Ramos (cell line): ENCODE measurements around the gene CIPC.

Experiments used
- in situ Hi-C: fragments of 300-500 bp; cut with MboI; formaldehyde crosslinking; loops from one replicate; pipeline ENCODE4 v1.14.3; 2022; ENCODE audit warnings: low sequenced_read_pairs; ENCODE audit not compliant: unreplicated experiment

The CIPC gene

GRCh38 chr14:77099425-77100167 lies 1.5 kb downstream of the CIPC start:
- in situ Hi-C loops, result no loop called here

DNA sequence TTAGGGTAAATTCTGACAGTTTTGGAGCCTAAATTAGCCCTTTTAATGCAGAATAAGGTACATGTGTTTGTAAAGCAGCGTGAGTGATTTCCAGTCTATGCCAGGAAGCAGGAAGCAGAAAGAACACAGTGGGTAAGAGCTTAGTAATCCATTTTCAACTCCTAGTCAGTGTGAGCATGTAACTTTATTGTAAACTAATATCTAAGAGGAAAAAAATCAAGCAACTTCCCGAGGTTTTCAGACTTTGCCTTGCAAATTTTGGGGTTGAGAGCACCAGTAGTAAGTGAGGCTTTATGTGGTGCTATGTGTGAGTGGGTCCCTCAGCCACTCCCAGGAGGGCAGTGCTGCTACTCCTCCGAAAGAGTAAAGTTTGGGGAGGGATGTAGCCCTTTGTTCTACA lies 2.9 kb downstream of the CIPC start:
- in situ Hi-C loops, result no loop called here

DNA sequence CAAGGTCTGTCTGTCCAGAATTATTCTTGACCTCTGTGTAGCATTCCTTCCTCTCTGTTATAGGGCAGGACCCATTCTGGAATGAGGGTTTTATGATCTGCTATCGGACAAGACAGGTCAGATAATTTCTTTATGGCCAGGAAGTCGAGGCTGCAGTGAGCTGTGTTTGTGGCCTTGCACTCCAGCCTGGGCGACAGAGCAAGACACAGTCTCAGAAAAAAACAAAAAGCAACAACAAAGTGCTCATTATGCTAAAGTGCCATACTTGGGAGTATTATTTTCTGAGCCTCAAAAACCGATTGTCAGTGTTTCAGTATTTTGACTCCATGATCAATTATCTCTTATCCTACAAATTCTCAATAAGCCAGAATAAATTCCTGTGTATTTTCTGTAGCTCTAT lies 4.1 kb downstream of the CIPC start:
- in situ Hi-C loops, result no loop called here

DNA sequence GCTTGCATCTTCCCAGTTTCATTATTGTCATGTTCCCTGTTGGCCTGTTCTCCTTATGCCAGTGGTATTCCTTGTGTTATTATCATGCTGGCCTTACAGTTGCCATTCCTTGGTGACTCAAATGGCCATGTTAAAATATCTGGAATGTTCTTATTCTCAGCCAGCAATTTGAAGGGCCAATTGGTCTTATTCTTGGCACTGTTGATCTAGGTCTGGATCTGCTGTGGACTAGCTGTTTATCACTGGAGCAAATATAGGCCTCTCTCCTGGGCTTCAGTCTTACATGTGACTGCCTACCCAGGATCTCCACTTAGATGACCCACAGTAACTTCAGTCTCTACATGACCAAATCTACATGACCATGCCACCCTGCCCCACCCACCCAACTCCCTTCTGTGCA lies 5.4 kb downstream of the CIPC start:
- in situ Hi-C loops, result no loop called here

DNA sequence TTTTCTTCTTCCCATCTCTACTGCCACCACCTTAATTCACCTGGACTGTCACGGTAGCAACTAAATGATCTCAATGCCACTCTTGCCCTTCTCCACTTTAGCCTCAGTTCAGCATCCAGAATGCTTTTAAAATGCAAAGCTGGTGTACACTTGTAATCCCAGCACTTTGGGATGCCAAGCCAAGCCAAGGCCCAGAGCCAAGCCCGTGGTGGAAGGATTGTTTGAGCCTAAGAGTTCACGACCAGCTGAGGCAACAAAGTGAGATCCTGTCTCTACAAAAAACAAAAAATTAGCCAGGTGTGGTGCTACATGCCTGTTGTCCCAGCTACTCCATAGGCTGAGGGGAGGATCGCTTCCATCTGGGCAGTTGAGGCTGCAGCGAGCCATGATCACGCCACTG lies 5.9 kb downstream of the CIPC start:
- in situ Hi-C loops, result no loop called here

DNA sequence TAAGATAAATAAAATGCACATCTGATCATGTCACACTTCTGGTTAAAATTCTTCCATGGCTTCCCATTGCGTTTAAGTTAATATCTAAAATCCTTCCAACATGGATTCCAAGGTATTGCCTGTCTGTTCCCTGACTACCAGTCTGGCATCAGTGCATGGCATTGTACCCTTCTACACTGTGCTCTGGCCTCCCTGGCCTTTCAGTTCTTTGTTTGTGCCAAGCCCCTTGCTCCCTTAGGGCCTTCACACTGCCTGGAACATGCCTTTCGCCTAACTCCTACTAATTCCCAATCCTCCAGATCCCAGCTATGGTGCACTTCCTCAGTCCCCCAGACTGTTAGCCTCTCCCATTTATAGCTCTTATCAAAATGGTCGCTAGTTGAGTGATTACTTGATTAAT lies 6.3 kb downstream of the CIPC start:
- in situ Hi-C loops, result no loop called here

DNA sequence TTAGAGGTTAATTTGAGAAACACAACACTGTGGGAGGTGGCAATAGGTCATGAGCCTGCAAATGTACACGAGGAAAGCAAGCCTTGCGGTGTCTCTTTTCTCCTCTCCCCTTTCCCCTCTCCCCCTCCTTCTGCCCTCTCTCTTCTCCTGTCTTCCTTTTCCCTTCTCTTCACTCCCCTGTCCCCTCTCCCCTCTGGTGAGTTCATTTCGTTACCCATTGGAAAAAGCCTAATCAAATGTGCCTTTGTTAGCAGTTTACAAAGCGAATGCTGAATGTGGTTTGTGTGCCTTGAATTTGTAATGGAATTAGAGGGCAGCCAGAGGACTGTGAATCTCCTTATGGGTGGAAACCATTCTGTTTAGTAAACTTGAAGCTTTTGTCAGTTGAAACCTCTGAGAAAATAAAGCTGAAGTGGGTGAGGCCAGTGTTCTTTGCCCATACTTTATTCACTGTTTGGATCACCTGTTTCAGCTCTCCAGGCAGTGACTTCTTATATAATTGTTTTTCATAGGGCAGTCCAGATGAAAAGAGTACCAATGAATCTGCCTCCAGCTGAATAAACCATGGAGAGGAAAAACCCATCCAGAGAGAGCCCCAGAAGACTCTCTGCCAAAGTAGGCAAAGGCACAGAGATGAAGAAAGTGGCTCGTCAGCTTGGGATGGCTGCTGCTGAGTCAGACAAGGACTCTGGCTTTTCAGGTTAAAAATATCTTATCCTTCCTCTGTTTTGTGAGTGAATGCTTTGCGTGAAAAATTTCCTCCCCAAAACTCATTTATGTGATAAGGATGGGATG lies 7.3 kb downstream of the CIPC start:
- in situ Hi-C loops, result no loop called here

DNA sequence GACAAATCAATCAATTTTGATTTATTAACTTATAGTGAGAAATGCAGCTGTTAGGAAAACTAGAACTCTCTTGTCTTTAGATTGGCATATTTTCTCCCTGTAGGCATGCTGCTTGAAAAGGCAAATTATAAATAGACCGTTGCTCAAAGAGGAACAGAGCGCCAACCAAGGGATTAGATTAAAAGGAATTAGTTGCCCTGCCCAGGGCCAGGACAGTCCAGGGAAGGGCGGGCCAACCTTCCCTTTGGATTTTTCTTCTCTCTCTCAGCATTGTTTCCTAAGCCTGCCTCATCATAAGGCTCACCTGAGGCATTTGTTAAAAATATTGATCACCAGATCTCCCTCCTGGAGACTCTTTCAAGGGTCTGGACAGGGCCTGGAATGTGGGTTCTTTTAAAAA lies 8.6 kb downstream of the CIPC start:
- in situ Hi-C loops, result no loop called here

GRCh38 chr14:77107228-77107627 lies 9.2 kb downstream of the CIPC start:
- in situ Hi-C loops, result no loop called here

DNA sequence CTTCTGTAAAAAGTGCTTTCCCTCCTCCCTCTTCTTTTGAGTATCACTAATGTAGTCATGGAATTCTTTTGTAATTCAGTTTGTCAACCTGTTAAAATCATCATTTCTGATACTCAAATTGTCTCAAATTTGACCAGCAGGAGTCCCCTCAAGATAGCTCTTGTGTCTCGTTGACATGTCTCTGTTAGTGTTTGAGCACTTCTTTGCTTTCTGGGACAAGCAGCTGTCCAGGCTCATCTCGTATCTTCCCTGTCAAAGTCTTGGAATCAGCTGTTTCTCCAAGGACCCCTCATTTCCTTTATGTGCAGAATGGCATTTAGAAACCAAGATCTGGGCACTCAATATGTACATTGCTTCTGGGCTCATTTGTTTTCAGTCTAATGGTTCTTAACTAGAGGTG lies 10.7 kb downstream of the CIPC start:
- in situ Hi-C loops, result no loop called here

GRCh38 chr14:77109656-77110055 lies 11.6 kb downstream of the CIPC start:
- in situ Hi-C loops, result no loop called here

GRCh38 chr14:77110286-77110685 lies 12.2 kb downstream of the CIPC start:
- in situ Hi-C loops, result no loop called here

- in situ Hi-C loops, result no loop called here
Measured at GRCh38 chr14:77111021-77111420, 13.0 kb downstream of the CIPC start.

GRCh38 chr14:77113644-77114043 lies 15.6 kb downstream of the CIPC start:
- in situ Hi-C loops, result no loop called here

DNA sequence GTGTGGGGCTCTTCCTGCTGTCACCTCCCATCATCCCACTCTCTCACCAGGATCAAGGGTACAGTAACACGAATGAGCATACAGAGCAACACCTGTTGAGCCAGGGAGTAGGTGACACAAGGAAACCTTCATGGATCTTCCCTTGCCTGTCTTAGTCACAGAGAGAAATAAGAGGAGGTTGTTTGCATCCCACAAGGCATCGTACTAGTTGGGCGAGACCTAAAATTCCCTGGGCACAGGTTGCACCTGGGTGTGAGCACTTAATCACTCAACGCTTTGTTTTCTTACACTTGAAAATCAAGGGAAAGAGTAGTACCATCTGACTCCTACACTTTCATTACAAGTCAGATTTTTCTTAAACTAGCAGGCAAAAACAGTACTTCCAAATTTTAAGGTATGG lies 16.6 kb downstream of the CIPC start:
- in situ Hi-C loops, result no loop called here

- in situ Hi-C loops, result no loop called here
Measured at GRCh38 chr14:77116172-77116817, 18.2 kb downstream of the CIPC start.

DNA sequence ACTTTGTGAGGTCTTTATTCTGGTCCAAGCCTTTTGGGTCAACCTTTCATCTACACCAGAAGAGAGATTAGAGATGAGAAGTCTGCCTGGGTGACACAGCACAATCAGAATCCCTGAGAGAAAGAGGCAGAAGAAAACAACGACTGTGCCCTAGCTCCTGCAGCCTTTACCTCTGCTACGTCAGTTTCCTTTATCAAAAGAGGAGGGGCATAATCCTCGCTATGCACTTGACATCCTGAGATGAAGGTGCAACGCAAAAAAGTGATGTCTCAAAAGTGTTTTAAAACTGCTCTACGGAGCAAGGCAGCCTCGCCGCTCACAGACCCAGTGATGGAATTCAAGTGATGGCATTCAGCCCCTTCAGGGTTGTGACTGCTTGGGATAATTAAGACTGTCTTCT lies 21.8 kb downstream of the CIPC start:
- in situ Hi-C loops, result no loop called here

- in situ Hi-C loops, result no loop called here
Measured at GRCh38 chr14:77120771-77121743, 23.0 kb downstream of the CIPC start.

DNA sequence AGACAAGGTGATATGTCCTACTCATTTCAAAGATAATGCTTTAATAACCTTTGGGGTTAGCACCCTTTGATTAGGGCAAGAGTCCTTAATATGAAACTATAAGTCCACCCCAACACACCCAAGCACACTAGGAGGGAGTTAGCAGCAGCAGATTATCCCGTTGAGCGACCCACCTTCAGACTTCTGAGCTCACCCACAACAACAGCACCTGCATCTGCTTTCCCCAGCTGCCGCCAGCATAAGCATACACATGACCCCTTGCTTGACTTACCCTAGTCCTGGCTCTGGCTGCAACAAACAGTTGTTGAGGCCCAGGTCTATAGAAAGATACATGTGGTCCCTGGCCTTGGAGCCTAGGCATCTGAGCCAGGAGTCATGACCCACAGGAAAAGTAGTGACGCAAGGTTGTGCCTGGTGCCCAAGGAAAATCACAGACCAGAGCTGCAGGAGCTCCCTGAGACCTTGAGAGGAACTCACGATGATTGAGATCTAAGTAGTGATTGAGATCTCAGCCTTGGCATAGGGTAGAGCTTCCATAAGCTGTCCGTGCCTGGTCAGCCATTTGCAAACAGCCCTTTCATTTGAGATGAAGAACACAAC lies 24.6 kb downstream of the CIPC start:
- in situ Hi-C loops, result no loop called here
